Femur (tissue), 1 donor: Measurements from ENCODE around the gene CS.

Experiments
- DNase-seq: peaks from one replicate; pipeline ENCODE4 v3.0.0-alpha.2; 2017

CS gene

DNA sequence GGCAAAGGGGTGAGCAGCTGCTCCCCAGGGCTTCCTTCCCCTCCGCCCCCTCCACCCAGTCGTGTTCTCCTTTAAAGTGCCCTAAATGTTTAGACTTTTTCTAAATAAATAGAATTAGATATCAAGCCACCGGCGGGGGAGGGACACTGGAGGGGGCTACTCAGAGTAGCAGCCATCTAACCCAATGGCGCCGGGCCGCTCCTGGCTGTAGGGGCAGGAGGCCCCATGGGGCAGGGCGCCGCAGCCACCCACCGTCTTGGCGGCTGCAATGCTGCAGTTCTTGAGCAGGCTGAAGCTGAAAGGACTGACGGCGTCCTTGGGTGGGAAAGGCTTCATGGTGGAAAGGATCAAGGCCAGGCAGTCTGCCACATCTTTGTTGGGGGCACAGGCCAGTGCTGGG is 57.1 kb downstream of the CS start:
- DNase-seq, result no peak

GRCh38 chr12:56241424-56242303 is 58.5 kb downstream of the CS start:
- no peak for DNase-seq

GRCh38 chr12:56237552-56237951 is 62.6 kb downstream of the CS start:
- DNase-seq, result no peak

DNA sequence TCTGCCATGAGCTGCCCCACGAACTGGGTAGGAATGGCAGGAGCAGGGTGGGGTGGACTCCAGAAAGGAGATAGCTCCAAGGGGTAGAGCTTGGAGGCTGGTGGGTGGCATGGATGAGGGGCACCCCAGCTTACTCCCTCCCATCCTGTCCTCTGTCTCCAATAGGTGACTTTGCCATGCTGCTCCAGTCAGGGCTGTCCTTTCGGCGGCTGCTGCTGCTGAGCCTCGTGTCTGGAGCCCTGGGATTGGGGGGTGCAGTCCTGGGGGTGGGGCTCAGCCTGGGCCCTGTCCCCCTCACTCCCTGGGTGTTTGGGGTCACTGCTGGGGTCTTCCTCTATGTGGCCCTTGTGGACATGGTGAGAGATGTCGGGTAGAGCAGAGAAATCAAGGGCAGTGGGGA is 63.1 kb downstream of the CS start:
- DNase-seq, result no peak

DNA sequence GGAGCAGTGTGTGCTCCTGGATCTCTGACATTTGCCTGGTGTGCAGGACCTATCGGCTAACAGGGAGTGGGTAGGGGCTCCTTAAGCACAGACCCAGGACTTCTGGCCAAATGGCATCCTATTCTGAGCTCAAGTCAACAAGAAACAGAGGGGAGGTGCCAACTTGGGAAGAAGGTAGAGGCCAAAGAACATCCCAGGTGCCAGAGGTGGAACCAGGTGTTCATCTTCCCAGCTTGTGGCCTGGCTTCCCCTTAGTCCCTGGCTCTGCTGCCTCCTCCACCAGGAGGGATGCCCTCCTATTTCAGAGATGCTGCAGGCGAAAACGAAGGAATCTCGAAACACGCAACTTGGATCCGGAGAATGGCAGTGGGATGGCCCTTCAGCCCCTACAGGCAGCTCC is 64.0 kb downstream of the CS start:
- DNase-seq, result no peak

DNA sequence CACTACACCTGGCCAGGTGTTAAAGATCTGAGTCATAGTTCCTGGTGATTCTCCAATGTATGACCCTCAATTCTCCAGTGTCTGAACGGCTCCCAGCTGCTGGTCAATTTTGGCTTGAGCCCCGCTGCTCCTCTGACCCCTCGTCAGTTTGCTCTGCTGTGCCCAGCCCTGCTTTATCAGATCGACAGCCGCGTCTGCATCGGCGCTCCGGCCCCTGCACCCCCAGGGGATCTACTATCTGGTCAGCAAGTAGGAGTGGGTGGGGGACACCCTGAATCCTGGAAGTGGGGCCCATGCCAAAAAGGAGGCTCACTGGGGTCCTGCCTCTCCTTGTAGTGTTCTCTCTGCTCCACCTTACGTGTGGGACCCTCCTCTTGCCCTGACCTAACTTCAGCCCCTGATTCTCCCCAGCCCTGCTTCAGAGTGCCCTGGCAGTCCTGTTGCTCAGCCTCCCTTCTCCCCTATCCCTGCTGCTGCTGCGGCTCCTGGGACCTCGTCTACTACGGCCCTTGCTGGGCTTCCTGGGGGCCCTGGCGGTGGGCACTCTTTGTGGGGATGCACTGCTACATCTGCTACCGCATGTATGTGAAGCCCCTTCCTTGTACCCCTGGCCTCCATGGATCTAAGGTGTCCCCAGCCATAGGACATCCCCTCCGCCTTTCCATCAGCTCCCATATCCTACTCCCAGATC is 65.2 kb downstream of the CS start:
- no peak for DNase-seq

- DNase-seq, result no peak
These were observed 68.9 kb downstream of the CS start for GRCh38 chr12:56231184-56231582.

DNA sequence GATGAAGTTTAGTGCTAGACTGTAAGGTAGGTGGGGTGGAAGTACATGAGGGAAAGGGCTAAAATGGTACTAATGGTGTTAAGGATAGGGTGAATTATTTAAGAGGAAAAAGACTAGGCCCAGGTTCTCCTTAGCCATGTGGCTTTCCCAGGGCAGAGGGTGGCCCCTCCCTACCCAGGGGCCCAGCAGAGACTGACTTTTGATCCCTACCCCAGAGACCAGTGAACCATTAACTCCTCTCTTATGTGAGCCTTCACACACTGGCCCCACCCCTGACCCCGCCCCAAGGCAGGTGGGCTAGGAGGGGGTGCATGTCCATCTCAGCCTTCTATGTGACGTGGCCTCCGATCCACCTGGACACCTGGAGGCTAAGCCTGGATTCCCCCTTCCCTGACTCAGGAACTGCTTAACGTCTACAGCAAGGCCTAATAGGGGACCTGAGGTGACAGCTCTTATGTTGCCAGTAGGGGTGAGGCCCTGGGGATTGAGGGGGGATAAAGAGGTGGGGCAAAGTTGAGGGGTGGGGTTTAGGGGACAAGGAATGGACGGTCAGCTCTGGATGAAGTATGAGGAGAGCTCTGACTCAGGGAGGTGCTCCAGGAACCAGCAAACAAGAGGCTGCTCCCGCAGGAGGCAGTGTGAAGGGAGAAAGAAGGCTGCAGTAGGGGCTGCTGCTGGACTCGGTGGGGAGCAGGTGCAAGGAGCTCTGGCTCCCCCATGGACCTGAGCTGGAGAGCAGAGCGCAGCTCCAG is 69.5 kb downstream of the CS start:
- DNase-seq, result no peak

DNA sequence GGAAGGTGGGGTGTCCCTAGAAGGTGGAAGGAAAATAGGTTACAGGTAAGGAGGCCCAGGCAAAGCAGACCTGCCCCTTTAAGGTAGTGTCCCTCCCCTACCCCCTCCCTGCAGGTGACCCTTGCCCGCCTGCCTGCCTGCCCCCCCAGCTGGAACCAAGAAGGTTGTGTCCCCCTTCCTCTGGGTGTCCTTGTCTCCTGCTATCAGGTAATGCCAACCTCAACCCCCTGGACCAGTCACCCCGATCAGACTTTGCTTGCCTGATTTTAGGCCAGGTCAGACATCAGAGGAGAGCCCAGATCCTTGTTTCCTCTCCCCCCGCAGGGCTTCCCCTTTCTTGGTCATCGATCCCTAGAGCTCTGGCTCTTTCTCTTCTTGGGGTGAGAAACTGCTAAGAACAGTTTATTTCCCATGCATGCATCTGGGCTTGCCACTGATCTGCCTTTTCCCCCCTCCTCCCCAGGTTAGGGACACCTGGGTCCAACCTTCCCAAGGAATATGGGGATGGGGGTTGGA is 70.2 kb downstream of the CS start, which contains the start of gene SLC39A5:
TSS of gene SLC39A5 (plus strand) at position 136 of the 516 bp plus-strand sequence. CDS start 1,224 bp downstream, outside the sequence.
- no peak for DNase-seq

GRCh38 chr12:56229082-56229481 is 71.0 kb downstream of the CS start:
- DNase-seq, result no peak

DNA sequence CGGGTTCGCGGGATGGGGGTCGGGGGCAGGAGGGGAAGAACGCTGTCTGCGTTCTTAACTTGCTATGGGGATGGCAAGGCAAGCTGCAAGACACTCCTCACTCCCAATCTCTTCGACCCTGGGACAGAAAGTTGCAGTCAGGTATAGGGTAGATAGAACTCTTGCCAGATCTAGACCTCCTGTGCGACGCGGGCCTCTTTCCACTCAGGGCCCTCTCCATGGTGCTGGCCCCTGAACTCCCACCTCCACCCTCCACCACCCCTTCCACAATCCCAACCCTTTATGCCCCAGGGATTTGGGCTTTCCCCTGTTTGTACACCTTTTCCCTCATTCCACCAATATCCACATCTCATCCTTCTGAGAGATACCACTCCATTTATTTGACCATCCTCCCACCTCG is 75.2 kb downstream of the CS start:
- no peak for DNase-seq

GRCh38 chr12:56224102-56224701 is 75.9 kb downstream of the CS start, which contains the start of gene NABP2:
Gene NABP2, plus strand, starts transcription at chr12:56224342. Its CDS starts 515 bp downstream, at chr12:56224857.
- DNase-seq, result peak; percentile 99

- no peak for DNase-seq
These were observed 76.5 kb downstream of the CS start for GRCh38 chr12:56223571-56224101.

DNA sequence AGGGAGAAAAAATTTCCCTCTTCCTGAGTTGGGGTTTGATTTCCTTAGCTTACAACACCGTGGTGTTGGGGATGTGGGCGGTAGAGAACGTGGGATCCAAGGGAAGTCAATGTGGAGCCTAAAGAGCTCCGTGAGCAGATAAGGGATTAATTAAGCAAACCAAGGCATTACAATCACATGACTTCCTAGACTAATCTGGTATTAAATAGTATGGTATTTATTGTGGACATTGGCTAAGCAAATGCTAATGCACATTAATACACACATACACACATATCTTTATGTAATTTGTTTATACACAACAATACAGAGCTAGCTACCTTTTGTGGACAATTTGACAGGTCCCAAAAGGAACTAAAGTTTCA is 77.6 kb downstream of the CS start:
- DNase-seq, result no peak

- DNase-seq, result peak; percentile 99
These were observed 78.2 kb downstream of the CS start, which contains the start of gene RNF41 for GRCh38 chr12:56221757-56222530. Gene RNF41, minus strand, starts transcription at chr12:56221922. Its CDS starts 7,875 bp downstream, at chr12:56214047.
